Panc1 (cell line): ENCODE measurements around the gene SRSF5. TPM values are rescaled to one million over a fixed set of nuclear protein-coding genes. Genes with fewer than 3 reads are reported as not detected.

ENCODE experiments used
- ATAC-seq: fragments of 200-7000 bp; cut with Tn5 transposase; 2 replicates; pipeline ENCODE4 v1.9.1; 2020; ENCODE audit warnings: mild to moderate bottlenecking, moderate library complexity
- BruUV-seq: library from RNA; stranded (reverse); fragments of 400-500 nt; replicated peaks from 2 replicates; lab custom pipeline; 2021; lab: Mats Ljungman, UMichigan
- CTCF ChIA-PET: fragments of 300-600 bp; sonication (Branson Sonifier 250); formaldehyde crosslinking; loops from one replicate; lab custom pipeline; 2022; ENCODE audit warnings: antibody characterized with exemption; lab: Charles Lee
- POLR2A ChIA-PET: fragments of 300-600 bp; sonication (Branson Sonifier 250); formaldehyde crosslinking; loops from one replicate; lab custom pipeline; 2022; ENCODE audit warnings: antibody characterized with exemption; lab: Charles Lee
- DNase-seq: peaks from one replicate; pipeline ENCODE4 v3.0.0-alpha.2; 2010; ENCODE audit warnings: low read depth, low spot score
- H3K27ac ChIP-seq: 2 replicates; pipeline ENCODE4 v1.5.1; 2011; ENCODE audit warnings: mild to moderate bottlenecking, low read length, inconsistent platforms
- H3K27me3 ChIP-seq: fragments of 200-500 bp; sonication (Bioruptor generic); 2 replicates; pipeline ENCODE4 v1.6.0; 2014; ENCODE audit warnings: low read length, inconsistent platforms; ENCODE audit not compliant: control insufficient read depth, insufficient read depth
- H3K36me3 ChIP-seq: fragments of 200-500 bp; sonication (Bioruptor generic); 2 replicates; pipeline ENCODE4 v1.5.1; 2014; ENCODE audit warnings: inconsistent platforms, mild to moderate bottlenecking, low read length, moderate library complexity; ENCODE audit not compliant: control insufficient read depth, insufficient read depth
- H3K4me1 ChIP-seq: 2 replicates; pipeline ENCODE4 v1.5.1; 2011; ENCODE audit warnings: inconsistent platforms, mild to moderate bottlenecking, low read length, moderate library complexity; ENCODE audit not compliant: control insufficient read depth, insufficient read depth
- H3K4me3 ChIP-seq, 2 experiments: 2 replicates each; pipeline ENCODE4 v1.5.1; 2011 to 2012; ENCODE audit warnings: low read depth in 2 of 2, low read length in 2 of 2, mild to moderate bottlenecking in 2 of 2, inconsistent platforms in 1 of 2, moderate library complexity in 1 of 2
- H3K9me3 ChIP-seq: fragments of 200-500 bp; sonication (Bioruptor generic); 2 replicates; pipeline ENCODE4 v1.5.1; 2014; ENCODE audit warnings: low read depth, mild to moderate bottlenecking, inconsistent platforms, low read length, moderate library complexity; ENCODE audit not compliant: control insufficient read depth, insufficient read depth
- CTCF ChIP-seq: fragments of 450-650 bp; IDR thresholded peaks from 2 replicates; pipeline ENCODE4 v1.5.1; 2017; ENCODE audit warnings: mild to moderate bottlenecking
- POLR2AphosphoS5 ChIP-seq: IDR thresholded peaks from 2 replicates; pipeline ENCODE4 v1.6.1; 2012; ENCODE audit warnings: mild to moderate bottlenecking, low read depth, low read length, moderate library complexity
- REST ChIP-seq, 2 experiments: IDR thresholded peaks; 2 replicates each; pipeline ENCODE4 v1.6.1; 2011 to 2012; ENCODE audit warnings: low read depth in 2 of 2, control low read depth in 1 of 2, low read length in 1 of 2, mild to moderate bottlenecking in 1 of 2, moderate library complexity in 1 of 2; ENCODE audit not compliant: insufficient read depth in 1 of 2
- SIN3A ChIP-seq: IDR thresholded peaks from 2 replicates; pipeline ENCODE4 v1.6.1; 2012; ENCODE audit warnings: low read depth, mild to moderate bottlenecking, low read length, moderate library complexity, borderline replicate concordance; ENCODE audit not compliant: insufficient read depth
- TCF7L2 ChIP-seq: IDR thresholded peaks from 2 replicates; pipeline ENCODE4 v1.6.1; 2011; ENCODE audit warnings: mild to moderate bottlenecking, low read depth, low read length, inconsistent platforms
- in situ Hi-C: cut with HindIII; loops from 2 replicates; pipeline ENCODE4 v1.10.0; 2016; ENCODE audit warnings: low sequenced_read_pairs, low pct_unique_long_range_greater_than_20kb
- intact Hi-C: fragments of 100-400 bp; cut with micrococcal nuclease; formaldehyde crosslinking; loops from one replicate; pipeline ENCODE4 v1.10.0; 2022; ENCODE audit not compliant: unreplicated experiment
- total RNA-seq: library from RNA; stranded (reverse); gene quantifications from one replicate; pipeline ENCODE4 v1.2.1, GENCODE V29; 2021; ENCODE audit not compliant: unreplicated experiment

Gene SRSF5
- total RNA-seq, 1 experiment from 2014 or later, result 154 TPM

DNA sequence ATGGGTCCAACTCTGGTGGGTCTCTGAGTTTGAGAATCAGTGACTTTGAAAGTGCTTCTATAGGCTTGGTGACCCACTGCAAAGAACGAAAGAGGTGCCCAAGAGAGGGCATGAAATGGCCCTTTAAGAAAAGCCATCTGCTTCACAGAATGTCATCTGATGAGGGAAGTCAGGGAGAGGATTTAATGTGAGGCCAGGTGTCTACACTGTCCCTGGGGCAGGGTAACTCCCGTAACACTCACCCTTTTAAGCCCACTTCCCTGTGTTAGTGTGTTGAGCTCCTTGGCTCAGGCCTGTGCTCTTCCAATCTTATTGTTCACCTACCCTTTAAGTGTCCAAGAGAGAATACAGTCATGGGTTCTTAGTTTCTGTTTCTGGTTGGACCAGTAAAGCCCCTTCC is 16.4 kb upstream of the SRSF5 start:
- no peak for TF ChIP-seq SIN3A
- TF ChIP-seq POLR2AphosphoS5, result no peak
- TF ChIP-seq CTCF, result no peak
- no peak for TF ChIP-seq REST (IDR thresholded peaks at IDR 0.05; ENCODE audit: insufficient read depth in 1 of 2, low read depth in 2 of 2, low read length in 1 of 2)
- no peak for TF ChIP-seq TCF7L2
- no peak for ATAC-seq
- Histone ChIP-seq H3K4me1 (no peaks in the 10 kb centered on the region), H3K4me3 (no peak overlapping the region), H3K27me3 (no peaks in the 10 kb centered on the region), H3K9me3 (no peaks in the 10 kb centered on the region), H3K36me3 (no peaks in the 10 kb centered on the region), H3K27ac (no peak overlapping the region)
- DNase-seq, result no peak
- POLR2A ChIA-PET, result no interaction called here
- in situ Hi-C loops, result no loop called here
- intact Hi-C loops, result no loop called here
- BruUV-seq, result no TSS peak
- CTCF ChIA-PET, result no interaction called here

- no TSS peak for BruUV-seq
- H3K4me1 ChIP-seq, result no peaks in the 10 kb centered on the region
- CTCF ChIA-PET, result no interaction called here
- H3K27me3 ChIP-seq, result no peaks in the 10 kb centered on the region
- H3K27ac ChIP-seq, result no peak overlapping the region
- POLR2A ChIA-PET, result no interaction called here
- intact Hi-C loops (no loop called here), in situ Hi-C loops (no loop called here)
- ATAC-seq, result no peak
- H3K36me3 ChIP-seq, result no peaks in the 10 kb centered on the region
- TF ChIP-seq POLR2AphosphoS5 (no peak), CTCF (no peak), TCF7L2 (no peak), SIN3A (no peak), REST (IDR thresholded peaks at IDR 0.05; ENCODE audit: insufficient read depth in 1 of 2, low read depth in 2 of 2, low read length in 1 of 2) (no peak)
- H3K4me3 ChIP-seq, result no peak overlapping the region
- H3K9me3 ChIP-seq, result no peaks in the 10 kb centered on the region
- DNase-seq, result no peak
These were observed 14.2 kb upstream of the SRSF5 start for GRCh38 chr14:69752773-69753172.
